ENCODE results near the gene PHF2. TPM values are rescaled to one million over a fixed set of nuclear protein-coding genes. Genes with fewer than 3 reads are reported as not detected.

The PHF2 gene
- total RNA-seq, 1 experiment from 2014 or later = 26.3 TPM

DNA sequence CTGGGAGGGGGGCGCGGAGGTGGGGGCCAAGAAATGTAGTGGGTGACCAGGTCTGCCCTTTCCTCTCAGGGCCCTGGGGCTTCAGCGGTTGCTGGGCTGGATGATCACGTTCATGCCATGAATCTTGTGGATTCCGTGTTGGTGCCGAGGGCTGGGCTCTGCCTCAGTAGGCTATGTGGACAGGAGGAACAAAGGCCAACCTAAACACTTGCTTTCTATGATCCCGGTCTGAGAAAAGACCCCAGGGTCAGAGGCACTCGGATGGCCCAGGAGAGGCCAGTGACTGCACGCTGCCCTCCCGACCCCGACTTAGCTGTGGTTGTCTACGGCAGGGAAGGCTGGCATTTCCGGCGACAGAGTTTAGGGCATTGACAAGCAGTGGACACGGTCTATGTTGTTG is 26.6 kb downstream of the PHF2 start:
- CTCF ChIA-PET = no interaction called here
- Histone ChIP-seq H3K27me3 (ENCODE audit: insufficient read depth, low read depth) (no peaks in the 10 kb centered on the region), H3K9me3 (ENCODE audit: insufficient read depth, low read depth) (no peaks in the 10 kb centered on the region; the same call in 1 of the 2 replicates), H4K20me1 (ENCODE audit: insufficient read depth) (no peaks in the 10 kb centered on the region; the same call in 1 of the 2 replicates), H3K4me1 (replicated peaks; ENCODE audit: insufficient read depth) (no peaks in the 10 kb centered on the region), H3K36me3 (ENCODE audit: low read depth) (no peaks in the 10 kb centered on the region), H3F3A (ENCODE audit: insufficient read depth, low read depth) (no peaks in the 10 kb centered on the region; the same call in 1 of the 2 replicates), H3K9me2 (ENCODE audit: insufficient read depth) (no peaks in the 10 kb centered on the region), H3K4me2 (no peak overlapping the region), H3K79me2 (ENCODE audit: low read depth) (no peaks in the 10 kb centered on the region), H2AFZ (no peak overlapping the region), H3K27ac (no peak overlapping the region), H3K4me3 (no peak overlapping the region)
- POLR2A ChIA-PET (ENCODE audit: unreplicated experiment) = interaction anchor here (0.6 kb wide), 1 partner anchor 563 kb away, joined by 3 read pairs; no protein-coding TSS in a partner anchor
- no peak for DNase-seq
- intact Hi-C loops (cut with micrococcal nuclease; ENCODE audit: unreplicated experiment) = no loop called here
- no TSS peak for BruUV-seq (replicated peaks)
- TF ChIP-seq EZH2 (IDR thresholded peaks at IDR 0.05; ENCODE audit: low read depth) = no peak
- TF ChIP-seq, protein P1, sequence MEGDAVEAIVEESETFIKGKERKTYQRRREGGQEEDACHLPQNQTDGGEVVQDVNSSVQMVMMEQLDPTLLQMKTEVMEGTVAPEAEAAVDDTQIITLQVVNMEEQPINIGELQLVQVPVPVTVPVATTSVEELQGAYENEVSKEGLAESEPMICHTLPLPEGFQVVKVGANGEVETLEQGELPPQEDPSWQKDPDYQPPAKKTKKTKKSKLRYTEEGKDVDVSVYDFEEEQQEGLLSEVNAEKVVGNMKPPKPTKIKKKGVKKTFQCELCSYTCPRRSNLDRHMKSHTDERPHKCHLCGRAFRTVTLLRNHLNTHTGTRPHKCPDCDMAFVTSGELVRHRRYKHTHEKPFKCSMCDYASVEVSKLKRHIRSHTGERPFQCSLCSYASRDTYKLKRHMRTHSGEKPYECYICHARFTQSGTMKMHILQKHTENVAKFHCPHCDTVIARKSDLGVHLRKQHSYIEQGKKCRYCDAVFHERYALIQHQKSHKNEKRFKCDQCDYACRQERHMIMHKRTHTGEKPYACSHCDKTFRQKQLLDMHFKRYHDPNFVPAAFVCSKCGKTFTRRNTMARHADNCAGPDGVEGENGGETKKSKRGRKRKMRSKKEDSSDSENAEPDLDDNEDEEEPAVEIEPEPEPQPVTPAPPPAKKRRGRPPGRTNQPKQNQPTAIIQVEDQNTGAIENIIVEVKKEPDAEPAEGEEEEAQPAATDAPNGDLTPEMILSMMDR (conservative IDR thresholded peaks at IDR 0.05) = no peak

DNA sequence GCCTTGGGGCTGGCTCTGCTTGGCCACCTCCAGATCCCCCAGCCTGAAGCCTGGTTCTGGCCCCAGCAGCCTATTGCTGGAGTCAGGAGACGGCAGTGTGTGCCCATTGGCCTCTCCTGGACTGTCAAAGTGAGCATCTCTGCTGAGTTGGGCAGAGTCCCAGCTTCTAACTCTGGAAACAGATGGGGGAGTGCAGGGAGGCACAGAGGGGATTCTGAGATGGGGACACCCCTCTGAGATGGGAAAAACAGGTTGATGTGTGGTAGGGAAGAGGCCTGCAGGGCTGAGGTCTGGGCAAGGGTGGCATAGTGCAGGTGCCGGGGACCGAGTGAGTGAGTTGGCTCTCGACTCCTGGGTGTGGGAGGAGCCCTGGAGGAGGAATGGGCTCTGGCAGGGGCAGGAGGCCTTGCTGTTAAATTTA is 27.5 kb downstream of the PHF2 start:
- peaks cover 5% of the 10 kb centered on the region; the same call in 1 of the 2 replicates for H3K79me2 ChIP-seq (ENCODE audit: low read depth)
- BruUV-seq (replicated peaks) = no TSS peak

DNA sequence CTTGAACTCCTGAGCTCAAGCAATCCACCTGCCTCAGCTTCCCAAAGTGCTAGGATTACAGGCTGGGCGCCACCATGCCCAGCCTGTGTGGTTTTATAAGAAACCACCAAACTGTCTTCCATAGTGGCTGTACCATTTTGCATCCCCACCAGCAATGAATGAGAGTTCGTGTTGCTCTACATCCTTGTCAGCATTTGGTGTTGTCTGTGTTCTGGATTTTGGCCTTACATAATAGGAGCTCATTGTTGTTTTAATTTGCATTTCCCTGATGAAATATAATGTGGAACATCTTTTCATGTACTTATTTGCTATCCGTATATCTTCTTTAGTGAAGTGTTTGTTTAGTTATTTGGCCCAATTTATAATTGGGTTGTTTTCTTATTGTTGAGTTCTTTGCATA is 29.8 kb downstream of the PHF2 start:
- Histone ChIP-seq H3K36me3 (ENCODE audit: low read depth) (no peaks in the 10 kb centered on the region), H3K27ac (no peak overlapping the region), H3K79me2 (ENCODE audit: low read depth) (peaks cover 14% of the 10 kb centered on the region; the same call in 1 of the 2 replicates), H3K4me3 (no peak overlapping the region), H3K9me2 (ENCODE audit: insufficient read depth) (no peaks in the 10 kb centered on the region), H3K9me3 (ENCODE audit: insufficient read depth, low read depth) (peaks cover 5% of the 10 kb centered on the region; the same call in 1 of the 2 replicates), H3K4me1 (replicated peaks; ENCODE audit: insufficient read depth) (no peaks in the 10 kb centered on the region), H3K27me3 (ENCODE audit: insufficient read depth, low read depth) (no peaks in the 10 kb centered on the region), H4K20me1 (ENCODE audit: insufficient read depth) (no peaks in the 10 kb centered on the region; the same call in 1 of the 2 replicates), H2AFZ (no peak overlapping the region), H3F3A (ENCODE audit: insufficient read depth, low read depth) (no peaks in the 10 kb centered on the region; the same call in 1 of the 2 replicates), H3K4me2 (no peak overlapping the region)
- intact Hi-C loops (cut with micrococcal nuclease; ENCODE audit: unreplicated experiment) = no loop called here
- ChIA-PET CTCF (no interaction called here), POLR2A (ENCODE audit: unreplicated experiment) (no interaction called here)
- TF ChIP-seq, protein P1 (conservative IDR thresholded peaks at IDR 0.05) = no peak
- no peak for TF ChIP-seq EZH2 (IDR thresholded peaks at IDR 0.05; ENCODE audit: low read depth)
- DNase-seq = no peak
- no TSS peak for BruUV-seq (replicated peaks)

More for the DNA sequence above, 27.5 kb downstream of the PHF2 start:
- no peak overlapping the region for H3K4me3 ChIP-seq
- H3K36me3 ChIP-seq (ENCODE audit: low read depth) = no peaks in the 10 kb centered on the region
- no peaks in the 10 kb centered on the region; the same call in 1 of the 2 replicates for H3F3A ChIP-seq (ENCODE audit: insufficient read depth, low read depth)
- H3K27ac ChIP-seq = no peak overlapping the region
- intact Hi-C loops (cut with micrococcal nuclease; ENCODE audit: unreplicated experiment) = no loop called here
- no peaks in the 10 kb centered on the region for H3K27me3 ChIP-seq (ENCODE audit: insufficient read depth, low read depth)
- no peak for TF ChIP-seq EZH2 (IDR thresholded peaks at IDR 0.05; ENCODE audit: low read depth)
- H3K9me2 ChIP-seq (ENCODE audit: insufficient read depth) = no peaks in the 10 kb centered on the region
- H3K4me2 ChIP-seq = no peak overlapping the region
- ChIA-PET CTCF (no interaction called here), POLR2A (ENCODE audit: unreplicated experiment) (no interaction called here)
- no peak overlapping the region for H2AFZ ChIP-seq
- no peaks in the 10 kb centered on the region; the same call in 1 of the 2 replicates for H4K20me1 ChIP-seq (ENCODE audit: insufficient read depth)
- no peaks in the 10 kb centered on the region; the same call in 1 of the 2 replicates for H3K9me3 ChIP-seq (ENCODE audit: insufficient read depth, low read depth)
- no peak for DNase-seq
- no peaks in the 10 kb centered on the region for H3K4me1 ChIP-seq (replicated peaks; ENCODE audit: insufficient read depth)

DNA sequence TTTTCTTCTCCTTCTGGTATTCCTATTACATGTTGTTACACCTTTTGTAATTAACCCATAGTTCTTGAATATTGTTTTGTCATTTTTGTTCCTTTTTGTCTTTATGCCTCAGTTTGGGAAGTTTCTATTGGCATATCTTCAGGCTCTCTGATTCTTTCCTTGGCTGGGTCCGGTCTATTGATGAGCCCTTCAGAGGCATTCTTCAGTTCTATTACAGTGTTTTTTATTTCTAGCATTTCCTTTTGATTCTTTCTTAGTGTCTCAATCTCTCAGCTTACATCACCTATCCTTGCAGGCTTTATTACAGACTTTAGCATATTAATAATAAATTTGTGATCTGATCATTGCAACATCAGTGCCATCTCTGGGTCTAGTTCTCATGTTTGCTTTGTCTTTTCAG is 33.8 kb downstream of the PHF2 start:
- ChIA-PET CTCF (no interaction called here), POLR2A (ENCODE audit: unreplicated experiment) (no interaction called here)
- Histone ChIP-seq H3K4me2 (no peak overlapping the region), H3K79me2 (ENCODE audit: low read depth) (peaks cover 14% of the 10 kb centered on the region; the same call in 1 of the 2 replicates), H3K27ac (no peak overlapping the region), H3F3A (ENCODE audit: insufficient read depth, low read depth) (no peaks in the 10 kb centered on the region; the same call in 1 of the 2 replicates), H3K4me1 (replicated peaks; ENCODE audit: insufficient read depth) (no peaks in the 10 kb centered on the region), H3K9me3 (ENCODE audit: insufficient read depth, low read depth) (peaks cover 5% of the 10 kb centered on the region; the same call in 1 of the 2 replicates), H3K27me3 (ENCODE audit: insufficient read depth, low read depth) (no peaks in the 10 kb centered on the region), H4K20me1 (ENCODE audit: insufficient read depth) (no peaks in the 10 kb centered on the region; the same call in 1 of the 2 replicates), H3K9me2 (ENCODE audit: insufficient read depth) (no peaks in the 10 kb centered on the region), H3K36me3 (ENCODE audit: low read depth) (no peaks in the 10 kb centered on the region), H3K4me3 (no peak overlapping the region), H2AFZ (no peak overlapping the region)
- DNase-seq = no peak
- intact Hi-C loops (cut with micrococcal nuclease; ENCODE audit: unreplicated experiment) = no loop called here
- BruUV-seq (replicated peaks) = no TSS peak
- TF ChIP-seq, protein P1 (conservative IDR thresholded peaks at IDR 0.05) = no peak
- TF ChIP-seq EZH2 (IDR thresholded peaks at IDR 0.05; ENCODE audit: low read depth) = no peak
